K562 (cell line): ENCODE results near the gene CAMKV. TPM values are rescaled to one million over a fixed set of nuclear protein-coding genes. Genes with fewer than 3 reads are reported as not detected.

Experiments used
- ATAC-seq: fragments of 200-7000 bp; cut with Tn5 transposase; 3 replicates; pipeline ENCODE4 v1.9.1; 2020; ENCODE audit warnings: moderate library complexity
- BruUV-seq: library from RNA; stranded (reverse); fragments of 400-500 nt; replicated peaks from 2 replicates; lab custom pipeline; 2021; lab: Mats Ljungman, UMichigan
- CTCF ChIA-PET: fragments of 300-600 bp; formaldehyde crosslinking; extraction: SDS; loops from one replicate; lab custom pipeline; 2021; ENCODE audit warnings: low intra/inter-chr PET ratio; lab: Yijun Ruan, JAX
- POLR2A ChIA-PET: fragments of 300-600, 350-650 bp; sonication (Branson Sonifier 250); formaldehyde crosslinking; extraction: SDS; loops from one replicate; lab custom pipeline; 2021; ENCODE audit warnings: antibody characterized with exemption, inconsistent platforms; lab: Yijun Ruan, JAX
- DNase-seq, 4 experiments: peaks; one replicate each; pipeline versions ENCODE4 v3.0.0 to v3.0.0-alpha.2; 2011 to 2018; ENCODE audit warnings: low spot score in 3 of 4, mixed read lengths in 3 of 4; ENCODE audit errors: extremely low read depth in 1 of 4
- FAIRE-seq: peaks from 2 replicates; lab custom pipeline; 2011; peaks lifted over from hg19 to GRCh38; lab: Jason Lieb, UNC
- H2AFZ ChIP-seq: 2 replicates; pipeline ENCODE4 v1.6.0; 2011; ENCODE audit warnings: low read depth, low read length, control low read depth, inconsistent platforms
- H3K27ac ChIP-seq: fragments of 200-600 bp; 3 replicates; pipeline ENCODE4 v1.8.0; 2011; ENCODE audit warnings: low read depth, mild to moderate bottlenecking, control low read depth, inconsistent platforms, low read length, moderate library complexity, mixed read lengths; ENCODE audit errors: extremely low read depth
- H3K27me3 ChIP-seq, 2 experiments: fragments of 300-600 bp in 1 of 2; 2 replicates in 1 of 2; 3 replicates in 1 of 2; pipeline versions ENCODE4 v1.6.0 to v1.8.0; 2011; ENCODE audit warnings: inconsistent platforms in 2 of 2, low read length in 2 of 2, mild to moderate bottlenecking in 1 of 2, mixed read lengths in 1 of 2, moderate library complexity in 1 of 2; ENCODE audit not compliant: control insufficient read depth in 2 of 2, insufficient read depth in 2 of 2
- H3K36me3 ChIP-seq: fragments of 300-600 bp; 3 replicates; pipeline ENCODE4 v1.8.0; 2011; ENCODE audit warnings: mild to moderate bottlenecking, low read length, inconsistent platforms; ENCODE audit not compliant: control insufficient read depth, insufficient read depth
- H3K4me1 ChIP-seq, 2 experiments: fragments of 200-600 bp in 1 of 2; replicated peaks in 1 of 2; 2 replicates in 1 of 2; 3 replicates in 1 of 2; pipeline versions ENCODE4 v1.5.1 to v1.8.0; 2011; ENCODE audit warnings: inconsistent platforms in 2 of 2, low read length in 2 of 2, mild to moderate bottlenecking in 1 of 2, mixed read lengths in 1 of 2, moderate library complexity in 1 of 2; ENCODE audit not compliant: control insufficient read depth in 2 of 2, insufficient read depth in 2 of 2
- H3K4me2 ChIP-seq: 2 replicates; pipeline ENCODE4 v1.6.1; 2011; ENCODE audit warnings: low read length, control low read depth, inconsistent platforms, mixed read lengths; ENCODE audit not compliant: insufficient read depth
- H3K4me3 ChIP-seq: fragments of 200-600 bp; sonication (generic), shearing (Covaris generic); 2 replicates; pipeline ENCODE4 v1.5.1; 2016; ENCODE audit warnings: control low read depth, inconsistent platforms
- H3K79me2 ChIP-seq: fragments of 200-600 bp; 3 replicates; pipeline ENCODE4 v1.8.0; 2011; ENCODE audit warnings: low read length, inconsistent platforms; ENCODE audit not compliant: control insufficient read depth, insufficient read depth
- H3K9ac ChIP-seq, 2 experiments: 2 replicates each; pipeline versions ENCODE4 v1.6.0 to v1.6.1; 2011; ENCODE audit warnings: low read depth in 2 of 2, low read length in 2 of 2, control low read depth in 1 of 2, inconsistent platforms in 1 of 2, mild to moderate bottlenecking in 1 of 2, mixed read lengths in 1 of 2; ENCODE audit not compliant: insufficient read depth in 1 of 2
- H3K9me1 ChIP-seq: one replicate; pipeline ENCODE4 v1.6.0; 2011; ENCODE audit warnings: inconsistent platforms, mild to moderate bottlenecking, low read length, moderate library complexity; ENCODE audit not compliant: control insufficient read depth, insufficient read depth
- H3K9me3 ChIP-seq: replicated peaks from 2 replicates; pipeline ENCODE4 v1.5.1; 2011; ENCODE audit warnings: low read depth, low read length, inconsistent platforms; ENCODE audit not compliant: control insufficient read depth, insufficient read depth
- H4K20me1 ChIP-seq: replicated peaks from 2 replicates; pipeline ENCODE4 v1.6.1; 2011; ENCODE audit warnings: low read length, inconsistent platforms, mixed read lengths; ENCODE audit not compliant: control insufficient read depth, insufficient read depth
- BRCA1 ChIP-seq, 2 experiments: fragments of 450-650 bp in 1 of 2; sonication (generic) in 1 of 2; formaldehyde crosslinking in 1 of 2; IDR thresholded peaks; 2 replicates each; pipeline versions ENCODE4 v1.5.0 to v1.6.1; 2017 to 2020; ENCODE audit warnings: mild to moderate bottlenecking in 1 of 2, missing genetic modification reagents in 1 of 2
- NFIX ChIP-seq: fragments of 250-450 bp; sonication (Bioruptor Pico); IDR thresholded peaks from 2 replicates; pipeline ENCODE4 v1.4.0; 2020; ENCODE audit warnings: low read depth, mild to moderate bottlenecking, moderate library complexity
- POLR2G ChIP-seq: fragments of 200-400 bp; formaldehyde crosslinking; IDR thresholded peaks from 2 replicates; pipeline ENCODE4 v1.6.1; 2017; ENCODE audit warnings: low read depth, mild to moderate bottlenecking, antibody characterized with exemption, low read length, moderate library complexity
- ZBTB33 ChIP-seq: sonication (generic); formaldehyde crosslinking; IDR thresholded peaks from 2 replicates; pipeline ENCODE4 v1.8.1; 2023; ENCODE audit warnings: mild to moderate bottlenecking, missing genetic modification reagents
- ZKSCAN1 ChIP-seq: fragments of 150-350 bp; IDR thresholded peaks from 2 replicates; pipeline ENCODE4 v1.6.1; 2016; ENCODE audit warnings: low read depth, low read length
- ZNF277 ChIP-seq: fragments of 250-450 bp; sonication (Bioruptor Pico); IDR thresholded peaks from 2 replicates; pipeline ENCODE4 v1.8.0; 2022; ENCODE audit warnings: inconsistent platforms, mild to moderate bottlenecking, moderate library complexity, borderline replicate concordance
- ZNF561 ChIP-seq: fragments of 450-650 bp; formaldehyde crosslinking; conservative IDR thresholded peaks from 2 replicates; pipeline ENCODE4 v1.4.0; 2020; ENCODE audit warnings: mild to moderate bottlenecking, moderate library complexity
- WGBS: fragments of 100-300 bp; shearing (Covaris generic); methylation state at CpG from one replicate; pipeline ENCODE4 v1.1.6; 2016; ENCODE audit warnings: low coverage, mixed read lengths; ENCODE audit not compliant: insufficient coverage; ENCODE audit errors: missing lambda C conversion rate; 5-methylcytosine and 5-hydroxymethylcytosine counted together
- in situ Hi-C: fragments of 300-500 bp; cut with MboI; formaldehyde crosslinking; loops from 4 replicates; pipeline ENCODE4 v1.15.0; 2018; ENCODE audit warnings: inconsistent platforms, mixed read lengths
- intact Hi-C: fragments of 100-400 bp; cut with micrococcal nuclease; formaldehyde crosslinking; loops from 2 replicates; pipeline ENCODE4 v1.14.2; 2022
- polyA plus RNA-seq, 8 experiments: library from polyadenylated mRNA; depleted of rRNA in 4 of 8; stranded (reverse) in 5 of 8; unstranded in 3 of 8; fragments of >200 nt; fragmentation: Nextera tagmentation in 2 of 8; fragmentation: Illumina TruSeq in 1 of 8; extraction: Ambion mirVana in 2 of 8; extraction: Trizol in 1 of 8; gene quantifications; 2 replicates each; pipeline versions ENCODE4 v1.2.1 to v1.2.3, GENCODE V29; 2011 to 2014; ENCODE audit warnings: inconsistent platforms in 1 of 8, missing spikeins in 1 of 8
- total RNA-seq, 7 experiments: library from RNA; depleted of rRNA in 6 of 7; stranded (reverse); fragments of >200 nt in 6 of 7; fragmentation: Illumina TruSeq in 2 of 7; extraction: Trizol in 2 of 7; gene quantifications; 2 replicates each; pipeline versions ENCODE4 v1.2.1 to v1.2.3, GENCODE V29; 2011 to 2021; ENCODE audit warnings: low replicate concordance in 1 of 7

Gene CAMKV
- total and polyA plus RNA-seq, 9 of the 15 experiments (the other 6 are each of a cell fraction or from before 2014, with no cell fraction given) = 0.08 to 2.7 (median 0.79) TPM

- ATAC-seq = no peak
- no peak overlapping the region for H2AFZ ChIP-seq
- no peaks in the 10 kb centered on the region for H3K9me3 ChIP-seq
- CTCF ChIA-PET = no interaction called here
- no peak overlapping the region for H3K4me3 ChIP-seq
- H3K79me2 ChIP-seq = peaks cover 4% of the 10 kb centered on the region; the same call in 2 of the 3 replicates
- DNase-seq = no peak
- H3K4me2 ChIP-seq = no peak overlapping the region
- TF ChIP-seq POLR2G (peak; percentile 17; the same call in 1 of the 2 replicates), ZNF277 (no peak), ZNF561 (CRISPR knock-in tag) (no peak), NFIX (CRISPR knock-in tag) (no peak), ZKSCAN1 (peak; percentile 81), ZBTB33 (peak; percentile 62; the same call in 1 of the 2 replicates), BRCA1 (IDR thresholded peaks at IDR 0.05) (no peak), BRCA1 (CRISPR knock-in tag; IDR thresholded peaks at IDR 0.05) (no peak)
- 95% methylated on average over 14 of the region's 48 CpGs for WGBS
- POLR2A ChIA-PET = interaction anchor here (1.2 kb wide), 1 partner anchor 19 kb away, joined by 3 read pairs; the partner anchor contains the start of gene MON1A
- intact Hi-C loops = no loop called here
- no peaks in the 10 kb centered on the region for H3K27me3 ChIP-seq
- BruUV-seq = no TSS peak
- in situ Hi-C loops = no loop called here
- peaks cover 32 to 42% of the 10 kb centered on the region in 2 experiments for H3K4me1 ChIP-seq
- H3K9me1 ChIP-seq = peaks cover 2% of the 10 kb centered on the region
- no peak overlapping the region for H3K9ac ChIP-seq
- H4K20me1 ChIP-seq = no peaks in the 10 kb centered on the region
- no peak for FAIRE-seq
- no peak overlapping the region for H3K27ac ChIP-seq
- peaks cover 30% of the 10 kb centered on the region; the same call in 2 of the 3 replicates for H3K36me3 ChIP-seq
Measured at GRCh38 chr3:49910409-49911123, 40.9 kb upstream of the CAMKV start.
